ENCODE results near the gene LIPC. TPM values are rescaled to one million over a fixed set of nuclear protein-coding genes. Genes with fewer than 3 reads are reported as not detected.

Gene LIPC
- total and polyA plus RNA-seq, 9 of the 15 experiments (the other 6 are each of a cell fraction or from before 2014, with no cell fraction given): 0.07 to 0.41 (median 0.11) TPM; not detected in 2

- TF ChIP-seq ZNF197 (CRISPR knock-in tag; IDR thresholded peaks at IDR 0.05; ENCODE audit: low read depth) (no peak), ESRRB (CRISPR knock-in tag; IDR thresholded peaks at IDR 0.05; ENCODE audit: borderline replicate concordance) (no peak), RAD51 (IDR thresholded peaks at IDR 0.05; ENCODE audit: borderline replicate concordance, low read depth) (no peak), NFIX (CRISPR knock-in tag; IDR thresholded peaks at IDR 0.05; ENCODE audit: low read depth) (no peak), MEF2D (tag; conservative IDR thresholded peaks at IDR 0.05; ENCODE audit: low read depth) (no peak), SRSF7 (optimal IDR thresholded peaks at IDR 0.05; ENCODE audit: low read depth, low read length) (no peak), CBFA2T3 (IDR thresholded peaks at IDR 0.05) (no peak), RCOR1 (IDR thresholded peaks at IDR 0.05; ENCODE audit: borderline replicate concordance in 1 of 2, low read depth in 2 of 2, low read length in 2 of 2) (0 out of 4 replicates have a peak, but pooled peaks of 1 of the 2 experiments have one; percentile 53), NFXL1 (CRISPR knock-in tag; IDR thresholded peaks at IDR 0.05) (no peak), HDAC8 (tag; IDR thresholded peaks at IDR 0.05) (no peak), CEBPZ (IDR thresholded peaks at IDR 0.05; ENCODE audit: borderline replicate concordance, low read depth, low read length) (no peak), RBM14 (IDR thresholded peaks at IDR 0.05; ENCODE audit: borderline replicate concordance, insufficient read depth, low read depth, low read length) (no peak), CHAMP1 (IDR thresholded peaks at IDR 0.05) (no peak), BCOR (IDR thresholded peaks at IDR 0.05) (peak; percentile 95), HLTF (IDR thresholded peaks at IDR 0.05) (no peak), PHF20 (IDR thresholded peaks at IDR 0.05; ENCODE audit: partially characterized antibody) (peak; percentile 49), ZNF146 (CRISPR knock-in tag; IDR thresholded peaks at IDR 0.05; ENCODE audit: unreplicated experiment) (no peak), RBM25 (IDR thresholded peaks at IDR 0.05; ENCODE audit: low read depth, low read length, severe bottlenecking) (peak; percentile 90), BRF1 (IDR thresholded peaks at IDR 0.05; ENCODE audit: borderline replicate concordance, extremely low read depth, insufficient read length) (no peak), TCF7L2 (IDR thresholded peaks at IDR 0.05; ENCODE audit: low read depth, low read length) (no peak), ZKSCAN1 (IDR thresholded peaks at IDR 0.05; ENCODE audit: low read depth, low read length) (no peak), RBM34 (IDR thresholded peaks at IDR 0.05; ENCODE audit: borderline replicate concordance, insufficient read depth, low read length) (no peak), HDAC6 (IDR thresholded peaks at IDR 0.05; ENCODE audit: low read depth, low read length) (no peak), GTF2B (IDR thresholded peaks at IDR 0.05; ENCODE audit: extremely low read depth, insufficient read length) (no peak), RBFOX2 (IDR thresholded peaks at IDR 0.05; ENCODE audit: low read depth, low read length) (no peak)
Observed at GRCh38 chr15:58424722-58425121, 7.1 kb upstream of the LIPC start (continued).
